PC-9 (cell line): ENCODE results near the gene CRIP1. TPM values are rescaled to one million over a fixed set of nuclear protein-coding genes. Genes with fewer than 3 reads are reported as not detected.

ENCODE experiments used
- BruUV-seq: library from RNA; stranded (reverse); fragments of 400-500 nt; replicated peaks from 2 replicates; lab custom pipeline; 2021; lab: Mats Ljungman, UMichigan
- CTCF ChIA-PET: fragments of 300-600 bp; sonication (Branson Sonifier 250); formaldehyde crosslinking; loops from one replicate; lab custom pipeline; 2022; ENCODE audit warnings: antibody characterized with exemption; lab: Charles Lee
- POLR2A ChIA-PET: fragments of 300-600 bp; sonication (Branson Sonifier 250); formaldehyde crosslinking; loops from one replicate; lab custom pipeline; 2022; ENCODE audit warnings: antibody characterized with exemption; ENCODE audit not compliant: unreplicated experiment; lab: Charles Lee
- DNase-seq, 2 experiments: peaks; one replicate each; pipeline versions ENCODE4 v3.0.0 to v3.0.0-alpha.2; 2015 to 2022; ENCODE audit warnings: mixed read lengths in 1 of 2
- H2AFZ ChIP-seq: fragments of 200-600 bp; sonication (generic); 2 replicates; pipeline ENCODE4 v1.8.1; 2017; ENCODE audit warnings: antibody characterized with exemption
- H3F3A ChIP-seq: fragments of 200-600 bp; sonication (generic); 2 replicates; pipeline ENCODE4 v1.8.1; 2017; ENCODE audit warnings: antibody characterized with exemption, mild to moderate bottlenecking, low read depth; ENCODE audit not compliant: insufficient read depth
- H3K27ac ChIP-seq: fragments of 200-600 bp; sonication (generic); 2 replicates; pipeline ENCODE4 v1.6.1; 2016; ENCODE audit warnings: mixed run types
- H3K27me3 ChIP-seq: fragments of 200-600 bp; sonication (generic); 2 replicates; pipeline ENCODE4 v1.6.1; 2016; ENCODE audit warnings: low read depth, mixed run types; ENCODE audit not compliant: insufficient read depth
- H3K36me3 ChIP-seq: fragments of 200-600 bp; sonication (generic); 2 replicates; pipeline ENCODE4 v1.6.1; 2016; ENCODE audit warnings: low read depth, mixed run types
- H3K4me1 ChIP-seq: fragments of 200-600 bp; sonication (generic); replicated peaks from 2 replicates; pipeline ENCODE4 v1.6.1; 2016; ENCODE audit warnings: mixed run types; ENCODE audit not compliant: insufficient read depth
- H3K4me2 ChIP-seq: fragments of 200-600 bp; sonication (generic); 2 replicates; pipeline ENCODE4 v1.6.1; 2017; ENCODE audit warnings: mixed run types
- H3K4me3 ChIP-seq: fragments of 200-600 bp; sonication (generic); 2 replicates; pipeline ENCODE4 v1.6.1; 2016; ENCODE audit warnings: mixed run types
- H3K79me2 ChIP-seq: fragments of 200-600 bp; sonication (generic); 2 replicates; pipeline ENCODE4 v1.6.1; 2017; ENCODE audit warnings: low read depth, mixed run types
- H3K9me2 ChIP-seq: fragments of 200-600 bp; sonication (generic); 2 replicates; pipeline ENCODE4 v1.8.1; 2017; ENCODE audit warnings: mild to moderate bottlenecking; ENCODE audit not compliant: insufficient read depth
- H3K9me3 ChIP-seq: fragments of 200-600 bp; sonication (generic); 2 replicates; pipeline ENCODE4 v1.8.1; 2016; ENCODE audit warnings: low read depth; ENCODE audit not compliant: insufficient read depth
- H4K20me1 ChIP-seq: fragments of 200-600 bp; sonication (generic); 2 replicates; pipeline ENCODE4 v1.8.1; 2017; ENCODE audit not compliant: insufficient read depth
- EZH2 ChIP-seq: fragments of 200-600 bp; sonication (generic); IDR thresholded peaks from 2 replicates; pipeline ENCODE4 v1.8.0; 2017; ENCODE audit warnings: antibody characterized with exemption, low read depth
- intact Hi-C: fragments of 100-400 bp; cut with micrococcal nuclease; formaldehyde crosslinking; loops from one replicate; pipeline ENCODE4 v1.10.0; 2022; ENCODE audit not compliant: unreplicated experiment
- total RNA-seq: library from RNA; stranded (reverse); gene quantifications from 2 replicates; pipeline ENCODE4 v1.2.3, GENCODE V29; 2021
- TF ChIP-seq, protein P1 (sequence below): fragments of 200-600 bp; sonication (generic); conservative IDR thresholded peaks from 2 replicates; pipeline ENCODE4 v1.6.1; 2017; ENCODE audit warnings: mixed run types, antibody characterized with exemption, mild to moderate bottlenecking, moderate library complexity

The CRIP1 gene
- total RNA-seq, 1 experiment from 2014 or later = 296 TPM

DNA sequence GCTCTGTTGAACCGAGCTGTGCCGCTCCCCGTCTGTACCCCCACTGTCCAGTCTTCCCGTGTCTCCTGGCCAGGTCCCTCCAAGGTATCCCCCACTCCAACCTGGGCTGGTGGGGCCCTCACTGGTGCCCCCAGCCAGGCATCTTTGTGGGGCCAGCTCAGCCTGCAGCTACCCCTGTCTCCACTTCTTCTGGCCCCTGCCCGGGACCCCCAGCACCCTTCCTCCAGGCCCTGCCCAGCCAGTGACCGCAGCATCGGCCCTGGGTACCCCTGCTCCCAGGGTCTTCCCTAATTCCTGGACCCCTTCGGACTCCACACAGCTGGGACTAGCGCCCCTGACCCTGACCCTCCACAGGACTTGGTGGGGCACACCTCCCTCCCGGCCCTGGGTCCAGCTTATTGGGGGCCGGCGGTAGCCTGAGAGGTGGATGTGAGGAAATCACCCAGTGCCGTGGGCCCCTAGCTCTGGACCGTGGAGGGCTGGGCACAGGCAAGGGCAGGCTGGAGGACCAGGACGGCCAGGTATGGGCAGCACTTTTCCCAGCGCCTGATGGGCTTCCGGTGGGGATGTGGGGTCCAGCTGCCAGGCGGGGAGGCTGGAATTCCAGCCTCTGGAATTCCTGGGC lies 4.1 kb upstream of the CRIP1 start:
- no peaks in the 10 kb centered on the region for H3K27me3 ChIP-seq
- H3K9me2 ChIP-seq = no peaks in the 10 kb centered on the region
- no peaks in the 10 kb centered on the region for H3K36me3 ChIP-seq
- no peak overlapping the region for H3K4me3 ChIP-seq
- peak overlapping the region; percentile 100 for H3K4me2 ChIP-seq
- POLR2A ChIA-PET = no interaction called here
- CTCF ChIA-PET = interaction anchor here (0.6 to 0.8 kb wide), 2 partner anchors 10 to 111 kb away, joined by 3 read pairs; no protein-coding TSS in a partner anchor
- no peak for TF ChIP-seq EZH2
- TF ChIP-seq, protein P1, sequence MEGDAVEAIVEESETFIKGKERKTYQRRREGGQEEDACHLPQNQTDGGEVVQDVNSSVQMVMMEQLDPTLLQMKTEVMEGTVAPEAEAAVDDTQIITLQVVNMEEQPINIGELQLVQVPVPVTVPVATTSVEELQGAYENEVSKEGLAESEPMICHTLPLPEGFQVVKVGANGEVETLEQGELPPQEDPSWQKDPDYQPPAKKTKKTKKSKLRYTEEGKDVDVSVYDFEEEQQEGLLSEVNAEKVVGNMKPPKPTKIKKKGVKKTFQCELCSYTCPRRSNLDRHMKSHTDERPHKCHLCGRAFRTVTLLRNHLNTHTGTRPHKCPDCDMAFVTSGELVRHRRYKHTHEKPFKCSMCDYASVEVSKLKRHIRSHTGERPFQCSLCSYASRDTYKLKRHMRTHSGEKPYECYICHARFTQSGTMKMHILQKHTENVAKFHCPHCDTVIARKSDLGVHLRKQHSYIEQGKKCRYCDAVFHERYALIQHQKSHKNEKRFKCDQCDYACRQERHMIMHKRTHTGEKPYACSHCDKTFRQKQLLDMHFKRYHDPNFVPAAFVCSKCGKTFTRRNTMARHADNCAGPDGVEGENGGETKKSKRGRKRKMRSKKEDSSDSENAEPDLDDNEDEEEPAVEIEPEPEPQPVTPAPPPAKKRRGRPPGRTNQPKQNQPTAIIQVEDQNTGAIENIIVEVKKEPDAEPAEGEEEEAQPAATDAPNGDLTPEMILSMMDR = no peak
- no peak for DNase-seq
- H2AFZ ChIP-seq = no peak overlapping the region
- peaks cover 17% of the 10 kb centered on the region for H3F3A ChIP-seq
- BruUV-seq = no TSS peak
- H3K4me1 ChIP-seq = peaks cover 37% of the 10 kb centered on the region
- intact Hi-C loops = loop anchor here (2.0 to 5.0 kb wide), 3 partner anchors 180 to 510 kb away; partner anchors contain the start of gene BRF1
- no peaks in the 10 kb centered on the region for H4K20me1 ChIP-seq
- H3K79me2 ChIP-seq = no peaks in the 10 kb centered on the region
- H3K27ac ChIP-seq = peak overlapping the region; percentile 27
- H3K9me3 ChIP-seq = no peaks in the 10 kb centered on the region

DNA sequence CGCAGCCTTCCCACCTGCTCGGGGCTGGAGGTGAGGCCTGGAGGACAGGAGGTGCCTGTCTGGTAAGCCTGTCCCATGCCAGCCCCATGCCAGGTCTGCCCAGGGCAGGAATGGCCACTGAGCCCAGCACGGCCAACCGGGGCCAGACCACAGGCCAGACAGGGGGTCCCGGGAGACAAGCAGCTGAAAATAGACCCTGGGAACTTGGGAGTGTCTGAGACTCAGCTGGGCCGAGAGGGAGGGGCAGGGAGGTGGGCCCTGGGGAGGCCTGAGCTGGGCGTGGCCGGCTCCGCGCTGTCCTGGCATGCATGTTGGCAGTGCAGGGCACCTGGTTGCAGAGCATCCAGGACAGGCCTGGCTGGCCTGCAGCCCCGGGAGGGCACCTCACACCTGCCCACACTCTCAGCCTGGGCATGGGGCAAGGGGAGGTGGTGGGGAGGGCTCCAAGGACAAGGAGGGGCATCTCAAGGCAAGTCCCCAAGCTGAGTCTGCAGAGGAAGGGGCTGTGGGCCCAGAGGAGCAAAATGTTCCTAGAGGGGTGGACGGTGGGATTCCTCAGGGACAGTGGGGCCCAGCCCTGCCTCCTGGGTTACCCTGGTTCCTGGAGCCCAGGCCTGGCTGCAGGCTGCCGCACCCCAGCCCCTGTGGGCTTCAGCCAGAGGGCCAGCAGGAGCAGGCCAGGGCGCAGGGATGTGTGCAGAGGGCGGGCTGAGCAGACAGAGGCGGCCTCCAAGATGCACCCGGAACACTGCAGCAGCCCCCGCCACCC lies 3.2 kb upstream of the CRIP1 start:
- H4K20me1 ChIP-seq = no peaks in the 10 kb centered on the region
- CTCF ChIA-PET = interaction anchor here (0.6 kb wide), 1 partner anchor 9 kb away, joined by 3 read pairs; no protein-coding TSS in a partner anchor
- no peaks in the 10 kb centered on the region for H3K27me3 ChIP-seq
- no peak overlapping the region for H3K4me3 ChIP-seq
- H3K9me3 ChIP-seq = no peaks in the 10 kb centered on the region
- BruUV-seq = no TSS peak
- H3F3A ChIP-seq = peaks cover 21% of the 10 kb centered on the region
- H3K36me3 ChIP-seq = no peaks in the 10 kb centered on the region
- no peaks in the 10 kb centered on the region for H3K9me2 ChIP-seq
- peaks cover 45% of the 10 kb centered on the region for H3K4me1 ChIP-seq
- intact Hi-C loops = loop anchor here (2.0 to 5.0 kb wide), 3 partner anchors 181 to 511 kb away; partner anchors contain the start of gene BRF1
- peak in 1 of 2 experiments; percentile 64 for DNase-seq
- TF ChIP-seq, protein P1 = no peak
- TF ChIP-seq EZH2 = no peak
- H3K79me2 ChIP-seq = no peaks in the 10 kb centered on the region
- H2AFZ ChIP-seq = no peak overlapping the region
- no peak overlapping the region for H3K27ac ChIP-seq
- POLR2A ChIA-PET = interaction anchor here (0.6 kb wide), 1 partner anchor 1527 kb away, joined by 3 read pairs; no protein-coding TSS in a partner anchor
- no peak overlapping the region for H3K4me2 ChIP-seq

DNA sequence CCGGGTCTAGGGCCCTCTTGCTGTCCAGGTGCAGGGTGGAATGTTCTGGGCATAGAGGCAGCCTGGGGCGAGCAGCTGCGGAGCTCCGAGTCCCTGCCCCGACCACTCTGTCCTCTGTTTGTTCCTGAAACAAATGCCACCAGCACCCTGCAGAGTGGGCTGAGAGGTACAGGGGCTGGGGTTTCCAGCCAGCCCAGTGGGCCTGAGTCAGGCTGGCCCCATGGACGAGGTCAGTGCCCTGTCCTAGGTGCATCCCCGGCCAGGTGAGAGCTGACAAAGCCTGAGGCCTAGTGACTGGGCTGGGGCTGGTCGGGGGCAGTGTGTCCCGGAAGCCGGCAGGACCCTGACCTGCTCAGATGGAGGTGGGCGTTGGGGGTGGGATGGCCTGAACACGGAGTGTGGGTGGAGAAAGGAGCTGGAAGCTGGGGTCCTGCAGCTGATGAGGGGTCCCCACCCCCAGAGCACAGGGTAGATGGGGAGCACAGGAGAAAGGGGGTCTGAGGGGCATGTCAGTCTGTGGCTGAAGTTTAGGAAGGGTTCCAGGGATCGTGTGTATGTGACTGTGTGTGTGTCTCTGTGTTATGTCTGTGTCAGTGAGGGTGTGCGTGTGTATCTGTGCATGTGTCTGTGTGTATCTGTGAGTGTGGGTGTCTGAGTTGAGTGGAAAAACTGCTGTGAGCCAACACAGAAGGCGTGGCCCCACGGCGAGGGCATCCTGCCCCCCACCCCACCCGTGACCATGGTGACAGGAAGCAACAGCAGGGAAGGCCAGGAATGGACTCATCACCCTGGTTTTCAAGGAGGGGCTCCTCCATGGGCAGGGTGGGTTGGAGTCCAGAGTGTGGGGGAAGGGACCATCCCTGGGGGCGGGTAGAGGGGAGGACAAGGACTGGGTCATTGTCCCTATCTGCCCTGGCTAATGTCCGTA lies 2.4 kb upstream of the CRIP1 start:
- no peak overlapping the region for H2AFZ ChIP-seq
- H3K4me3 ChIP-seq = no peak overlapping the region
- H3K9me2 ChIP-seq = no peaks in the 10 kb centered on the region
- DNase-seq = peak in 1 of 2 experiments; percentile 24
- BruUV-seq = no TSS peak
- no peaks in the 10 kb centered on the region for H3K27me3 ChIP-seq
- no peaks in the 10 kb centered on the region for H4K20me1 ChIP-seq
- no peaks in the 10 kb centered on the region for H3K36me3 ChIP-seq
- H3K9me3 ChIP-seq = no peaks in the 10 kb centered on the region
- no peaks in the 10 kb centered on the region for H3K79me2 ChIP-seq
- intact Hi-C loops = loop anchor here (5.0 kb wide), 2 partner anchors 182 to 512 kb away; partner anchors contain the start of gene BRF1
- peaks cover 21% of the 10 kb centered on the region for H3F3A ChIP-seq
- ChIA-PET CTCF (no interaction called here), POLR2A (no interaction called here)
- peaks cover 53% of the 10 kb centered on the region for H3K4me1 ChIP-seq
- H3K27ac ChIP-seq = no peak overlapping the region
- H3K4me2 ChIP-seq = no peak overlapping the region
- TF ChIP-seq, protein P1 = no peak
- no peak for TF ChIP-seq EZH2
